GM23338 (cell line): ENCODE measurements around the gene CDKN1C. TPM values are rescaled to one million over a fixed set of nuclear protein-coding genes. Genes with fewer than 3 reads are reported as not detected.

ENCODE experiments used
- ATAC-seq: fragments of 200-7000 bp; cut with Tn5 transposase; 3 replicates; pipeline ENCODE4 v1.9.1; 2020
- DNase-seq: peaks from one replicate; pipeline ENCODE4 v3.0.0-alpha.2; 2015; ENCODE audit warnings: low spot score
- H2AFZ ChIP-seq: fragments of 200-600 bp; sonication (generic); 2 replicates; pipeline ENCODE4 v1.8.0; 2016; ENCODE audit warnings: antibody characterized with exemption, mild to moderate bottlenecking, moderate library complexity
- H3F3A ChIP-seq: fragments of 200-600 bp; sonication (generic); replicated peaks from 2 replicates; pipeline ENCODE4 v1.8.0; 2017; ENCODE audit warnings: antibody characterized with exemption, mixed run types, low read depth
- H3K27ac ChIP-seq: fragments of 200-600 bp; sonication (generic); 2 replicates; pipeline ENCODE4 v1.6.1; 2016; ENCODE audit warnings: low read depth
- H3K27me3 ChIP-seq: fragments of 200-600 bp; sonication (generic); 2 replicates; pipeline ENCODE4 v1.8.0; 2016; ENCODE audit warnings: mild to moderate bottlenecking, mixed run types, moderate library complexity; ENCODE audit not compliant: insufficient read depth
- H3K36me3 ChIP-seq: fragments of 200-600 bp; sonication (generic); 2 replicates; pipeline ENCODE4 v1.8.0; 2016; ENCODE audit warnings: mild to moderate bottlenecking; ENCODE audit not compliant: insufficient read depth
- H3K4me1 ChIP-seq: fragments of 200-600 bp; sonication (generic); 2 replicates; pipeline ENCODE4 v1.8.0; 2016; ENCODE audit warnings: mild to moderate bottlenecking, moderate library complexity; ENCODE audit not compliant: insufficient read depth
- H3K4me2 ChIP-seq: fragments of 200-600 bp; sonication (generic); 2 replicates; pipeline ENCODE4 v1.7.1; 2017; ENCODE audit warnings: mixed run types
- H3K4me3 ChIP-seq: fragments of 200-600 bp; sonication (generic); 2 replicates; pipeline ENCODE4 v1.6.1; 2016; ENCODE audit warnings: mixed run types
- H3K79me2 ChIP-seq: fragments of 200-600 bp; sonication (generic); replicated peaks from 2 replicates; pipeline ENCODE4 v1.8.0; 2017; ENCODE audit warnings: mild to moderate bottlenecking; ENCODE audit not compliant: insufficient read depth
- H3K9me2 ChIP-seq: fragments of 200-600 bp; sonication (generic); 2 replicates; pipeline ENCODE4 v1.8.0; 2017; ENCODE audit not compliant: insufficient read depth
- H4K20me1 ChIP-seq: fragments of 200-600 bp; sonication (generic); replicated peaks from 2 replicates; pipeline ENCODE4 v1.8.0; 2017; ENCODE audit warnings: mild to moderate bottlenecking; ENCODE audit not compliant: insufficient read depth
- H3K27ac Mint-ChIP-seq: 2 replicates; pipeline ENCODE4 v1.8.0; 2020; ENCODE audit warnings: inconsistent platforms, mild to moderate bottlenecking, moderate library complexity, mixed read lengths
- H3K27me3 Mint-ChIP-seq: 3 replicates; pipeline ENCODE4 v1.8.0; 2022; ENCODE audit warnings: low read depth, mild to moderate bottlenecking, moderate library complexity, mixed read lengths, inconsistent platforms; ENCODE audit not compliant: insufficient read depth, poor library complexity
- H3K36me3 Mint-ChIP-seq: 3 replicates; pipeline ENCODE4 v1.8.0; 2021; ENCODE audit warnings: low read depth, mild to moderate bottlenecking, inconsistent platforms, moderate library complexity, mixed read lengths
- H3K4me1 Mint-ChIP-seq: 3 replicates; pipeline ENCODE4 v1.8.0; 2020; ENCODE audit warnings: mild to moderate bottlenecking, inconsistent platforms, mixed read lengths
- H3K4me3 Mint-ChIP-seq: 3 replicates; pipeline ENCODE4 v1.8.0; 2021; ENCODE audit warnings: moderate library complexity, mild to moderate bottlenecking, inconsistent platforms, mixed read lengths
- H3K9me3 Mint-ChIP-seq: 3 replicates; pipeline ENCODE4 v1.8.0; 2020; ENCODE audit warnings: moderate library complexity, mild to moderate bottlenecking, inconsistent platforms, mixed read lengths
- CREB1 ChIP-seq: fragments of 250-450 bp; sonication (Bioruptor Pico); IDR thresholded peaks from 2 replicates; pipeline ENCODE4 v1.5.0; 2020; ENCODE audit warnings: low read depth, mild to moderate bottlenecking, moderate library complexity
- CTCF ChIP-seq, 2 experiments: fragments of 200-600 bp in 1 of 2; sonication (generic) in 1 of 2; conservative IDR thresholded peaks; 2 replicates each; pipeline versions ENCODE4 v1.5.1 to v1.6.1; 2016 to 2017; ENCODE audit warnings: antibody characterized with exemption in 2 of 2, low read depth in 2 of 2, mild to moderate bottlenecking in 2 of 2, moderate library complexity in 1 of 2
- ETS1 ChIP-seq: IDR thresholded peaks from 2 replicates; pipeline ENCODE4 v1.6.1; 2016; ENCODE audit warnings: antibody characterized with exemption
- EZH2 ChIP-seq: fragments of 200-600 bp; sonication (generic); IDR thresholded peaks from one replicate; pipeline ENCODE4 v1.8.0; 2017; ENCODE audit warnings: antibody characterized with exemption, mild to moderate bottlenecking, low read depth; ENCODE audit not compliant: unreplicated experiment
- JUNB ChIP-seq: IDR thresholded peaks from one replicate; pipeline ENCODE4 v1.6.1; 2016; ENCODE audit warnings: antibody characterized with exemption; ENCODE audit not compliant: unreplicated experiment
- NANOG ChIP-seq: IDR thresholded peaks from 2 replicates; pipeline ENCODE4 v1.6.1; 2016; ENCODE audit warnings: antibody characterized with exemption, borderline replicate concordance
- POLR2AphosphoS5 ChIP-seq: IDR thresholded peaks from 2 replicates; pipeline ENCODE4 v1.6.1; 2016; ENCODE audit warnings: antibody characterized with exemption, low read depth
- REST ChIP-seq: IDR thresholded peaks from one replicate; pipeline ENCODE4 v1.6.1; 2018; ENCODE audit warnings: antibody characterized with exemption; ENCODE audit not compliant: unreplicated experiment
- STAT1 ChIP-seq: IDR thresholded peaks from one replicate; pipeline ENCODE4 v1.6.1; 2016; ENCODE audit warnings: antibody characterized with exemption; ENCODE audit not compliant: unreplicated experiment
- ZNF114 ChIP-seq: fragments of 250-450 bp; sonication (Bioruptor Pico); IDR thresholded peaks from 2 replicates; pipeline ENCODE4 v1.5.0; 2020; ENCODE audit warnings: mild to moderate bottlenecking, moderate library complexity
- ZNF331 ChIP-seq: fragments of 250-450 bp; sonication (Bioruptor Pico); IDR thresholded peaks from 2 replicates; pipeline ENCODE4 v1.5.0; 2020; ENCODE audit warnings: low read depth, mild to moderate bottlenecking, moderate library complexity
- polyA plus RNA-seq: library from polyadenylated mRNA; unstranded; fragments of >200 nt; fragmentation: Nextera tagmentation; extraction: Ambion mirVana; gene quantifications from 2 replicates; pipeline ENCODE4 v1.2.1, GENCODE V29; 2016
- total RNA-seq: library from RNA; depleted of rRNA; stranded (reverse); fragments of >200 nt; shearing (Covaris generic); gene quantifications from 2 replicates; pipeline ENCODE4 v1.2.3, GENCODE V29; 2014

The CDKN1C gene
- total and polyA plus RNA-seq, 2 experiments from 2014 or later, result 19.3 to 23.5 TPM

GRCh38 chr11:2838676-2839294 is 46.8 kb downstream of the CDKN1C start:
- Histone ChIP-seq H4K20me1 (no peaks in the 10 kb centered on the region), H3K4me1 (peaks cover 4% of the 10 kb centered on the region; the same call in 1 of the 2 replicates), H3K27ac (no peak overlapping the region), H3K79me2 (no peaks in the 10 kb centered on the region), H3K4me3 (no peak overlapping the region), H3F3A (no peaks in the 10 kb centered on the region), H3K9me2 (no peaks in the 10 kb centered on the region), H2AFZ (no peak overlapping the region), H3K27me3 (peaks cover 5% of the 10 kb centered on the region), H3K36me3 (no peaks in the 10 kb centered on the region), H3K4me2 (no peak overlapping the region)
- peaks cover 36% of the 10 kb centered on the region for H3K27me3 Mint-ChIP-seq
- peaks cover 32% of the 10 kb centered on the region for H3K4me1 Mint-ChIP-seq
- no peak for DNase-seq
- TF ChIP-seq JUNB (no peak), ZNF114 (no peak), EZH2 (no peak), CREB1 (CRISPR knock-in tag) (no peak), REST (no peak)
- H3K9me3 Mint-ChIP-seq, result no peaks in the 10 kb centered on the region; the same call in 2 of the 3 replicates
- no peaks in the 10 kb centered on the region for H3K36me3 Mint-ChIP-seq
- H3K27ac Mint-ChIP-seq, result no peak overlapping the region
- no peak for ATAC-seq
- no peak overlapping the region for H3K4me3 Mint-ChIP-seq

GRCh38 chr11:2838091-2838490 is 47.5 kb downstream of the CDKN1C start:
- H3K4me3 ChIP-seq, result no peak overlapping the region
- no peaks in the 10 kb centered on the region for H3K9me2 ChIP-seq
- Mint-ChIP-seq H3K27ac (no peak overlapping the region), H3K36me3 (no peaks in the 10 kb centered on the region), H3K9me3 (no peaks in the 10 kb centered on the region; the same call in 2 of the 3 replicates), H3K27me3 (peaks cover 37% of the 10 kb centered on the region), H3K4me1 (peaks cover 32% of the 10 kb centered on the region), H3K4me3 (no peak overlapping the region)
- no peaks in the 10 kb centered on the region for H4K20me1 ChIP-seq
- no peaks in the 10 kb centered on the region for H3K79me2 ChIP-seq
- no peak overlapping the region for H2AFZ ChIP-seq
- H3K27ac ChIP-seq, result no peak overlapping the region
- no peaks in the 10 kb centered on the region for H3K36me3 ChIP-seq
- ATAC-seq, result no peak
- H3K27me3 ChIP-seq, result peaks cover 5% of the 10 kb centered on the region
- no peak overlapping the region for H3K4me2 ChIP-seq
- peaks cover 4% of the 10 kb centered on the region; the same call in 1 of the 2 replicates for H3K4me1 ChIP-seq
- H3F3A ChIP-seq, result no peaks in the 10 kb centered on the region
- no peak for DNase-seq
- TF ChIP-seq REST (no peak), EZH2 (no peak), POLR2AphosphoS5 (no peak), NANOG (no peak), CREB1 (CRISPR knock-in tag) (no peak), JUNB (no peak), ZNF114 (no peak), STAT1 (no peak), CTCF (conservative IDR thresholded peaks at IDR 0.05; ENCODE audit: low read depth in 2 of 2) (no peak), ETS1 (no peak), ZNF331 (CRISPR knock-in tag) (no peak)
